IMR-90 (cell line): ENCODE results near the gene NR1H2.

Experiments
- BHLHE40 ChIP-seq: fragments of 150-350 bp; IDR thresholded peaks from 2 replicates; pipeline ENCODE4 v1.6.1; 2016; ENCODE audit warnings: mild to moderate bottlenecking, low read depth, low read length
- CEBPB ChIP-seq: IDR thresholded peaks from 2 replicates; pipeline ENCODE4 v1.6.1; 2012; ENCODE audit warnings: low read depth, low read length, improper control_type of control experiment
- CHD1 ChIP-seq: IDR thresholded peaks from 2 replicates; pipeline ENCODE4 v1.6.1; 2012; ENCODE audit warnings: low read depth, low read length, improper control_type of control experiment
- FOS ChIP-seq: fragments of 150-350 bp; IDR thresholded peaks from 2 replicates; pipeline ENCODE4 v1.6.1; 2016; ENCODE audit warnings: low read depth, low read length
- MAFK ChIP-seq: IDR thresholded peaks from 2 replicates; pipeline ENCODE4 v1.6.1; 2012; ENCODE audit warnings: low read depth, low read length, improper control_type of control experiment
- MAZ ChIP-seq: IDR thresholded peaks from 2 replicates; pipeline ENCODE4 v1.6.1; 2012; ENCODE audit warnings: low read depth, mild to moderate bottlenecking, low read length, improper control_type of control experiment, moderate library complexity, borderline replicate concordance
- MXI1 ChIP-seq: IDR thresholded peaks from 2 replicates; pipeline ENCODE4 v1.6.1; 2012; ENCODE audit warnings: low read depth, mild to moderate bottlenecking, low read length, moderate library complexity, borderline replicate concordance
- POLR2A ChIP-seq: IDR thresholded peaks from 2 replicates; pipeline ENCODE4 v1.6.1; 2012; ENCODE audit warnings: mild to moderate bottlenecking, low read depth, low read length
- RAD21 ChIP-seq: IDR thresholded peaks from 2 replicates; pipeline ENCODE4 v1.6.1; 2012; ENCODE audit warnings: low read length, improper control_type of control experiment
- RFX5 ChIP-seq: IDR thresholded peaks from 2 replicates; pipeline ENCODE4 v1.8.0; 2012; ENCODE audit warnings: low read depth, mild to moderate bottlenecking, low read length, moderate library complexity
- SMC3 ChIP-seq: fragments of 150-350 bp; IDR thresholded peaks from 2 replicates; pipeline ENCODE4 v1.6.1; 2016; ENCODE audit warnings: low read depth, mild to moderate bottlenecking, antibody characterized with exemption, low read length, moderate library complexity
- TF ChIP-seq, protein P1 (sequence below): conservative IDR thresholded peaks from 2 replicates; pipeline ENCODE4 v1.5.1; 2012; ENCODE audit warnings: mild to moderate bottlenecking, low read depth, low read length, improper control_type of control experiment
- TF ChIP-seq, protein P2 (sequence below): fragments of 150-350 bp; IDR thresholded peaks from 2 replicates; pipeline ENCODE4 v1.6.1; 2017; ENCODE audit warnings: mild to moderate bottlenecking, antibody characterized with exemption, low read length, low read depth
- TF ChIP-seq, protein P3 (sequence below): fragments of 150-350 bp; IDR thresholded peaks from 2 replicates; pipeline ENCODE4 v1.6.1; 2016; ENCODE audit warnings: low read depth, mild to moderate bottlenecking, low read length, moderate library complexity, borderline replicate concordance

DNA sequence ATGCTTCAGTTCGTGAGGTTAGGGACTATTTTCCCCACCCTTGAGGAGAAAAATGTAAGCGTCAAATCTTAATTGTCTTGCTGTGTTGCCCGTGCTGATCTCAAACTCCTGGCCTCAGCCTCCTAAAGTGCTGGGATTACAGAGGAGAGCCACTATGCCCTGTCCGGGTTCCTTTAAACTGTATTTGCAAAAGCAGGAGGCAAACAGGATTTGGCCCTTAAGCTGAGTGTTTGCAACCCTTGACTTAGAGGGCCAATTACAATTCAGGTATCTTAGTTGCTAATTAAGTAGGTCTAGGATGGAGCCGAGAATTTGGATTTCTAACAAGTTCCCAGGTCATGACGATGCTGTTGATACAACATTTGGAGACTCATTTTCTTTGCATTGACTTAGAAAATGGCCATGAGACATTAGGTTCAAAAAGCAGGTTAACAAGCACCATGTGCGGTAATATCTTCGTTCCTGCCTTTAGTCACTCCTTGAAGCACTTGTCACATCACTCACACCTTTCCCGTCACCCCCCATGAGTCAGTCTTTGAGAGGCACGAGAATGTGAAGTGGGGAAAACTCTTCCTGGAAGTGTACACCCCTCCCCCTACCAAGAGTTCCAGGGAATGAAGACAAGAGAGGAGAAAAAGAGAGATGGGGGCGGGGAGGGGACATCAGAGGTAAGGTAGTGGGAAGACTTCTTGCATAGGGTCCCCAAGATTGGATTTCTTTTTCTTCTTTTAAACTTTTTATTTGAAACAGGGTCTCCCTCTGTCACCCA, 13.4 kb upstream of the NR1H2 start:
- TF ChIP-seq POLR2A (no peak), FOS (no peak), RAD21 (no peak), RFX5 (no peak), MXI1 (no peak), MAFK (no peak), MAZ (no peak), SMC3 (no peak), CHD1 (no peak), BHLHE40 (no peak), CEBPB (no peak)
- TF ChIP-seq, protein P1, sequence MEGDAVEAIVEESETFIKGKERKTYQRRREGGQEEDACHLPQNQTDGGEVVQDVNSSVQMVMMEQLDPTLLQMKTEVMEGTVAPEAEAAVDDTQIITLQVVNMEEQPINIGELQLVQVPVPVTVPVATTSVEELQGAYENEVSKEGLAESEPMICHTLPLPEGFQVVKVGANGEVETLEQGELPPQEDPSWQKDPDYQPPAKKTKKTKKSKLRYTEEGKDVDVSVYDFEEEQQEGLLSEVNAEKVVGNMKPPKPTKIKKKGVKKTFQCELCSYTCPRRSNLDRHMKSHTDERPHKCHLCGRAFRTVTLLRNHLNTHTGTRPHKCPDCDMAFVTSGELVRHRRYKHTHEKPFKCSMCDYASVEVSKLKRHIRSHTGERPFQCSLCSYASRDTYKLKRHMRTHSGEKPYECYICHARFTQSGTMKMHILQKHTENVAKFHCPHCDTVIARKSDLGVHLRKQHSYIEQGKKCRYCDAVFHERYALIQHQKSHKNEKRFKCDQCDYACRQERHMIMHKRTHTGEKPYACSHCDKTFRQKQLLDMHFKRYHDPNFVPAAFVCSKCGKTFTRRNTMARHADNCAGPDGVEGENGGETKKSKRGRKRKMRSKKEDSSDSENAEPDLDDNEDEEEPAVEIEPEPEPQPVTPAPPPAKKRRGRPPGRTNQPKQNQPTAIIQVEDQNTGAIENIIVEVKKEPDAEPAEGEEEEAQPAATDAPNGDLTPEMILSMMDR: no peak
- TF ChIP-seq, protein P2, sequence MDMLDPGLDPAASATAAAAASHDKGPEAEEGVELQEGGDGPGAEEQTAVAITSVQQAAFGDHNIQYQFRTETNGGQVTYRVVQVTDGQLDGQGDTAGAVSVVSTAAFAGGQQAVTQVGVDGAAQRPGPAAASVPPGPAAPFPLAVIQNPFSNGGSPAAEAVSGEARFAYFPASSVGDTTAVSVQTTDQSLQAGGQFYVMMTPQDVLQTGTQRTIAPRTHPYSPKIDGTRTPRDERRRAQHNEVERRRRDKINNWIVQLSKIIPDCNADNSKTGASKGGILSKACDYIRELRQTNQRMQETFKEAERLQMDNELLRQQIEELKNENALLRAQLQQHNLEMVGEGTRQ: no peak
- TF ChIP-seq, protein P3, sequence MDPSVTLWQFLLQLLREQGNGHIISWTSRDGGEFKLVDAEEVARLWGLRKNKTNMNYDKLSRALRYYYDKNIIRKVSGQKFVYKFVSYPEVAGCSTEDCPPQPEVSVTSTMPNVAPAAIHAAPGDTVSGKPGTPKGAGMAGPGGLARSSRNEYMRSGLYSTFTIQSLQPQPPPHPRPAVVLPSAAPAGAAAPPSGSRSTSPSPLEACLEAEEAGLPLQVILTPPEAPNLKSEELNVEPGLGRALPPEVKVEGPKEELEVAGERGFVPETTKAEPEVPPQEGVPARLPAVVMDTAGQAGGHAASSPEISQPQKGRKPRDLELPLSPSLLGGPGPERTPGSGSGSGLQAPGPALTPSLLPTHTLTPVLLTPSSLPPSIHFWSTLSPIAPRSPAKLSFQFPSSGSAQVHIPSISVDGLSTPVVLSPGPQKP: no peak
